ENCODE measurements around the gene SC5D. TPM values are rescaled to one million over a fixed set of nuclear protein-coding genes. Genes with fewer than 3 reads are reported as not detected.
A peak's percentile ranks its signal among the peaks of the same experiment; 100 is the strongest.

The SC5D gene
- 10 to 100 TPM; 61.6 to 86.6 TPM for total RNA-seq

GRCh38 chr11:121292495-121293287 lies at the start of gene SC5D:
TSS of gene SC5D (plus strand) at chr11:121292771. CDS start at chr11:121303376, 10,605 bp downstream.
- intact Hi-C loops (cut with DNase I) = loop anchor here (2.0 to 5.0 kb wide), 2 partner anchors 44 to 955 kb away; partner anchors contain the start of gene ARHGEF12
- Histone ChIP-seq H3K9me3 (no peaks in the 10 kb centered on the region), H3K27me3 (replicated peaks; ENCODE audit: insufficient read depth) (no peaks in the 10 kb centered on the region), H3K36me3 (no peaks in the 10 kb centered on the region), H3K27ac (peak within 1 kb of the TSS; percentile 93 to 99), H3K4me3 (peak within 1 kb of the TSS; percentile 73 to 89), H3K4me1 (replicated peaks) (no peaks in the 10 kb centered on the region)
- WGBS = under 1% methylated on average over 68 of the region's 75 CpGs
- peak; percentile 98 for DNase-seq (ENCODE audit: low spot score)
- TF ChIP-seq POLR2A (IDR thresholded peaks at IDR 0.05) (peak; percentile 97), CTCF (IDR thresholded peaks at IDR 0.05) (peak in 2 of 4 experiments; percentile 2 to 33), POLR2AphosphoS5 (IDR thresholded peaks at IDR 0.05) (peak; percentile 98)

- WGBS = 88% methylated on average over 10 of the region's 10 CpGs
- H3K27me3 ChIP-seq (replicated peaks; ENCODE audit: insufficient read depth) = no peaks in the 10 kb centered on the region
- TF ChIP-seq POLR2AphosphoS5 (IDR thresholded peaks at IDR 0.05) = no peak
- no peak overlapping the region for H3K4me3 ChIP-seq
- no peaks in the 10 kb centered on the region for H3K4me1 ChIP-seq (replicated peaks)
- DNase-seq (ENCODE audit: low spot score) = no peak
- H3K9me3 ChIP-seq = no peaks in the 10 kb centered on the region
- no peak overlapping the region for H3K27ac ChIP-seq
- intact Hi-C loops (cut with DNase I) = no loop called here
- H3K36me3 ChIP-seq = no peaks in the 10 kb centered on the region
Measured at GRCh38 chr11:121244884-121245283, 47.7 kb upstream of the SC5D start.

- Histone ChIP-seq H3K4me3 (no peak overlapping the region), H3K36me3 (no peaks in the 10 kb centered on the region), H3K4me1 (replicated peaks) (no peaks in the 10 kb centered on the region), H3K9me3 (no peaks in the 10 kb centered on the region), H3K27me3 (replicated peaks; ENCODE audit: insufficient read depth) (no peaks in the 10 kb centered on the region), H3K27ac (no peak overlapping the region)
- no peak for DNase-seq (ENCODE audit: low spot score)
- intact Hi-C loops (cut with DNase I) = no loop called here
- TF ChIP-seq POLR2A (IDR thresholded peaks at IDR 0.05) (no peak), POLR2AphosphoS5 (IDR thresholded peaks at IDR 0.05) (no peak), CTCF (IDR thresholded peaks at IDR 0.05) (no peak)
- 90% methylated on average over 18 of the region's 23 CpGs for WGBS
Measured at GRCh38 chr11:121246021-121246768, 46.4 kb upstream of the SC5D start.

GRCh38 chr11:121246769-121247035 lies 45.9 kb upstream of the SC5D start:
- no peak for DNase-seq (ENCODE audit: low spot score)
- 79% methylated on average over 3 of the region's 3 CpGs for WGBS
- no peaks in the 10 kb centered on the region for H3K36me3 ChIP-seq
- intact Hi-C loops (cut with DNase I) = no loop called here
- TF ChIP-seq POLR2A (IDR thresholded peaks at IDR 0.05) = no peak
- no peak overlapping the region for H3K4me3 ChIP-seq
- H3K27ac ChIP-seq = no peak overlapping the region
- no peaks in the 10 kb centered on the region for H3K4me1 ChIP-seq (replicated peaks)
- no peaks in the 10 kb centered on the region for H3K9me3 ChIP-seq
- H3K27me3 ChIP-seq (replicated peaks; ENCODE audit: insufficient read depth) = no peaks in the 10 kb centered on the region

- Histone ChIP-seq H3K36me3 (no peaks in the 10 kb centered on the region), H3K9me3 (no peaks in the 10 kb centered on the region), H3K27me3 (replicated peaks; ENCODE audit: insufficient read depth) (no peaks in the 10 kb centered on the region), H3K4me3 (no peak overlapping the region), H3K4me1 (replicated peaks) (no peaks in the 10 kb centered on the region), H3K27ac (no peak overlapping the region)
- intact Hi-C loops (cut with DNase I) = loop anchor here (2.0 kb wide), 1 partner anchor 44 kb away; the partner anchor contains the start of gene SC5D
- TF ChIP-seq POLR2A (IDR thresholded peaks at IDR 0.05) (no peak), CTCF (IDR thresholded peaks at IDR 0.05) (no peak), POLR2AphosphoS5 (IDR thresholded peaks at IDR 0.05) (no peak)
- 87% methylated on average over 4 of the region's 4 CpGs for WGBS
- no peak for DNase-seq (ENCODE audit: low spot score)
Measured at GRCh38 chr11:121248496-121248895, 44.1 kb upstream of the SC5D start.
